NCI-H2227 treated with DMSO at 0.1 percent for 48 hours (cell line): ENCODE data around the gene PTP4A1.

Experiments used
- DNase-seq: peaks from one replicate; lab custom pipeline; 2025; lab: John Stamatoyannopoulos, UW

PTP4A1 gene

DNA sequence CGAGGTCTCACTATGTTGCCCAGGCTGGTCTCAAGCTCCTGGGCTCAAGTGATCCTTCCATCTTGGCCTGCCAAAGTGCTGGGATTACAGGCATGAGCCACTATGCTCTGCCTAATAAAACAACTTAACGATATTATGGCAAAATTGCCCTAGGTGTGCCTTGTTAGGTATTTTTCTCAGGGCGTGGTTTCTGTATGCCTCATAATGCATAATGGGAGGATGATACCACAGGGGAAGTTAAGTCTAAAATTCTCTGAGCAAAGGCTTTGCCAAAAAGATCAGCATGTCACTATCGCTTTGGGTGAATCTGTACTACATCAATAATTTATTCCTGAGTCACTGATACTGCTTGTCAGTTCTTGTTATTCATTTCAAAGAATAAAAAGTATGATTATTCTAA is 15.9 kb upstream of the PTP4A1 start:
- DNase-seq, result no peak

DNA sequence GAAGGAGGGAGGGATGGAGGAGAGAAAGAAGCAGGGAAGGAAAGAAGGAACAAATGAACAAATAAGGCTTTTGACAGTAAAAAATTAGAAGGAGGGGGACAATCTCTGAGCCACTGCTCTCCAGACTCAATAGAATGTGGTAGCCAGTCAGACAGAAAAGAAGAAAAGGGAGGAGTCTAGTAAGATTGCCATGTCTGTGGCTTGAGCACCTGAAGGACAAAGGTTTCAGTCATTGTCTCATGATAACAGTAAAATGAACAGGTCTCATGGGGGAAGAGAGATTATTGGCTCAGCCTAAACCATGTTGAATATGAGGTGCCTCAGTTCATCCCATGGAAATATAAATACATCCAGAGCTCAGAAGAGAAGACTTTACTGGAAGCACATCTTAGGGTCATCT is 14.0 kb upstream of the PTP4A1 start:
- no peak for DNase-seq

DNA sequence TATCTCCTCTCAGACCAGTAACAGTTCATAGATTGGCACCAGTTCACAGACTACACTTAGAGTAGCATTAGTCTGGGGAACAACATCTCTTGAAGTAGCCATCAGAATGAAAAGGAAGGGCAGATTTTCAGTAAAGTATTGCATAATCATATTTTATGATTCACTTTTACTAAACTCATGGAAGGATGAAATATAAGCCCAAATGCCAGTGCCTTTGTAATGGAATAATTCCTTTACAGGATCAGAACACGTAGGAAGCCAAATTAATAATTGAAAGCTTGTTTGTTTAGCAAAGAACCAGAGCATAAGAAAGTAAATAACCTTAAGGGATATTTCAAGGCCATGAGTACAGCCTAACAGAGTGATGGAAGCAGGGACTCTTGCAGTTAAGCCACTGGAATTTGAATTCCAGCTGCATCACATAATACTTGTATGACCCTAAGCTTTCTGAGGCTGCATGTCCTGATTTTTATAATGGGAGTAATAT is 11.4 kb upstream of the PTP4A1 start:
- DNase-seq, result no peak

DNA sequence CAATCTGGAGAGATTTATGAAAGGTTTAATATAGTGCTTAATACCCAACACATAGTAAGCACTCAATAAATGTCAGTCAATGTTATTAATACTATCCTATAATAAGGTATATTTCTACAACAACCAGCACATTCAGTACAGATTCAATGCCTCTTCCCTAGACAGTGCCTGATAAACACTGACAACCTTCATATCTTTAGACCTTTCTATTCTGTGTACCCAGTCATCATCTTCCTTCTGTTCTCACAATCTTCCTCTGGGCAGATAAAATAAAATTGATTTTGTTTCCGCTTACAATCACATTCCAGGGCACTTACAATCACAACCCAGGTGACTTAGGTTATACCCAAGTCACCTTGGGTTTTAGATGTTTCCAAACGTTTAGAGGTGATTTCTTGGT is 11.0 kb upstream of the PTP4A1 start:
- DNase-seq, result no peak

DNA sequence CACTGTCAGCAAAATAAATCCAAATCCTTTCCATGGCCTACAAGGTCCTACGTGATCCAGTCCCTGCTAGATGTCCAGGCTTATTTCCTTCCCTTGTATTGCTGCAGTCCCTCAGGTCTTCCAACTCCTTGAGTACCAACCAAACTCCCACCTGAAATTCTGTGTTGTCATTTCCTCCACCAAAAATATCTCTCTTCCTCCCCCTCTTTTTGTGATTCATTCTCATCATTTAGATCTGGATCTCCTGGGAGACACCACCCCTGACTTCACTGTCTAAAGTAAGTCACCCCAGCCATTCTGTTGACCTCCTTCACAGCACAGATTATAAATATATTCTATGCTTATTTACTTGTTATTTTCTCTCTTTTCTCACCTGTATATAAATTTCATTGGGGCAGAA is 9.0 kb upstream of the PTP4A1 start:
- DNase-seq, result no peak

DNA sequence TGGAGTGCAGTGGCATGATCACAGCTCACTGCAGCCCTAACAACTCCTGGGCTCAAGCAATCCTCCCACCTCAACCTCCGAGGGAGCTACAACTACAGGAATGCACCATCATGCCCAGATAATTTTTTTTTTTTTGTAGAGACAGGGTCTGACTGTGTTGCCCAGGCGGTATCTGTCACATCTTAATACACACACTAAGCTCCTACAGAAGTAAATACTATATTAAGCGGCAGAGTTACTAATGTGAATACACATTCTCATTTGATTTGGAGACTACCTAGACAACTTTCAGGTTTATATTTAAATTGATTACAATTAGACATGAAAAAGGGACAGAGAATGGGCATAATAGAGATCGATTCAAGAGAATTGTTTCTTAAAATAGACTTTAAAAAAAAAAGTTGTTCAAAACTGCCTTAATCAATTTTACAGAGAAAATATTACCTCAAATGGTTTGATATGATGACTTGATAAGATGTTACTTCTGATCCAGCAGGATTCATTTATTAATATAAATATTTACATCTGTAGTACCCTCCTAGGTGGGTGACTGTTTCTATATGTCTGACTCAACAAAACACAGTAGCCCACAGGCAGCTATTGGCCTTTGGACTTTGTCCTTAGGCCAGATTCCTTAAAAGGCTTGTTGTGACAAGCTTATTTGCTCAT is 7.1 kb upstream of the PTP4A1 start:
- DNase-seq, result no peak

DNA sequence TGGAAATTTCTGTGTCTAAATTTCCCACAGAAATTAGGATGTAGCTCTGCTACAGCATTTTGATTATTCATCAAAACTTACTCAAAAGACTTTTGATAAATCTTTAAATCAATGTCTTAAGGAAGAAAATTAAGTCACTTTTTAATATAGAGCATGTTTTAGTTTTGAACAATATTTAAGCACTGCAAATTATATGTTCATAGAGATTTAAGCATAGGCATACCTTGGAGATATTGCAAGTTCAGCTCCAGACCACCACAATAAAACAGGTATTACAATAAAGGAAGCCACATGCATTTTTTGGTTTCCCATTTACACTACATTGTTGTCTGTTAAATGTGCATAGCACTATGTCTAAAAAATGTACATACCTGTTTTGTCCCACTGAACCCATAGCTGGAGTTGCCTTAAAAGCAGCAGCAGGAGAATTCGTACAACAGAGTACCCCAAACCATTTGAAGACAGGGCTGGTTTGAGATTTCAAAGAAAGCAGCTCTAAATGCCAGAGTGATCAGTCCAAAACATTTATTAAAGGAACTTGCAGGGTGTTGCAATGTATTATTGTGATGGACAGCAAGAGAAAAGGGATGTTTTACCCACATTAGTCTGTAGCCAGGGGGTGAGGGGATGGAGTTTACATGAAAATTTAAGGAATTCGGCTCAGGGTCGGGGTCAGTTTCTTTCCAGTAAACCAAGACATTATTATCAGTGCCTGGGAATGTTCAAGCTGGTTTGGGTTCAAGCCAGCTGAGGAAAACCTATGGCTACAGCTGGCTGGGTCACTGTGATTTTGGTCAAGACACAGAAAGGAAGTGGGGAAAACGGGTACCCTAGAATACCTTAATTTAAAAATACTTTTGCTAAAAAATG is 6.3 kb upstream of the PTP4A1 start:
- no peak for DNase-seq

DNA sequence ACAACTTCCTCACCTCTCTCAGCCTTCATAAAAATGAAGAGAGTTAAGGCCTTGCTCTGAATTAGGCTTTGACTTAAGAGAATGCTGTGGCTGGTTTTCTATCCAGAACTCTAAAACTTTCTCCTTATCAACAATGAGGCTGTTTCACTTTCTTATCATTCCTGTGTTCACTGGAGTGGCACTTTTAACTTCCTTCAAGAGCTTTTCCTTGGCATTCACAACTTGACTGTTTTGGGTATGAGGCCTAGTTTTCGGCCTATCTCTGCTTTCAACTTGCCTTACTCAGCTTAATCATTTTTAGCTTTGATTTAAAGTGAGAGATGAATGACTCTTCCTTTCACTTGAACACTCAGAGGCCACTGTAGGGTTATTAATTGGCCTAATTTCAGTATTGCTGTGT is 4.3 kb upstream of the PTP4A1 start:
- DNase-seq, result no peak

DNA sequence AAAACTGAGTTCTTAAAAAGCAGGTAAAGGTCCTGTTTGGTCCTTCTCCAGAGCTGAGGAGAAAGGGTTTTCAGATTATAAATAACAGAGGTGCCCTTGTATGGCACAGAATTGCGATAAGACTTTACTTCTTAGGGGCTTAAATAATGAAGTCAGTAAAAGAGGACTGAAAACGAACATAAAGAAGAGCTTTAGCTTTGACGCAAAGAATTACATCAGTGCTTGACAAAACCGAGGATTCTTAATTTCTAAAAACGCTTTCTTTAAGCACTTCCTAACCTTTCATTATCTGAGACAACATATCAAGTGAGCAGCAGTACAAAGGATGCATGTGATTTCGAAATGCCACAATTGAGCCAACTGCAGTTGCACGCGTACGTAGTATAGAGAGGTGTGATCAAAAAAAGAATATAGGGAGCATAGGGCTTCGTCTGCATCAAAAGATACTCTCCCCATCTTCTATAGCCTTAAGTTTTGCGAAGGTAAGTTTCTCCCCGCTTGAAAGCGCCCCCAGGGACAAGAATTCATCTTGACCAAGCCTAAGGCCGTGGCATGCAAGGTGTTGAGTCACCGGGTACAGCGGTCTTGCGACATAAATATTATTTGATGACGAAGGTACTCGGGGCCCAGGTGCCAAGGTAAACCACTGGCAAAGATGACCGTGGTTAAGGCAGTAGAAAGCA is 778 bp upstream of the PTP4A1 start:
- peak; percentile 39 for DNase-seq

DNA sequence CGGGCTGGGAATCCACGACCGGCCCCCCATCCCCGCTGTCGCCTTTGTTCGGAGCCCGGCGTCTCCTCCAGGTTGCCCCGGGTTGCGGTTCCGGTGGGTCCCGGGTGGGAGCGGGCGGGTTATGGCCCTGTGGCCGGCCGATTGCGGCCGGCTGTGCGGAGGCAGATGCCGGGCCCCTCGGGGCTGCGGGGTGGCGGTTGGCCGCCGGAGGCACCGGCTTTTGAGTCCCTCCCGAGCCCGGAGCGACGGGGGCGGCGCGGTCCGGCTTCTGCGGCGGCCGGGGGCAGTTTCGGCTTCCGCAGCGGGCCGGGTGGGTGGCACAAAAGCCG is 431 bp downstream of the PTP4A1 start:
- DNase-seq, result no peak

DNA sequence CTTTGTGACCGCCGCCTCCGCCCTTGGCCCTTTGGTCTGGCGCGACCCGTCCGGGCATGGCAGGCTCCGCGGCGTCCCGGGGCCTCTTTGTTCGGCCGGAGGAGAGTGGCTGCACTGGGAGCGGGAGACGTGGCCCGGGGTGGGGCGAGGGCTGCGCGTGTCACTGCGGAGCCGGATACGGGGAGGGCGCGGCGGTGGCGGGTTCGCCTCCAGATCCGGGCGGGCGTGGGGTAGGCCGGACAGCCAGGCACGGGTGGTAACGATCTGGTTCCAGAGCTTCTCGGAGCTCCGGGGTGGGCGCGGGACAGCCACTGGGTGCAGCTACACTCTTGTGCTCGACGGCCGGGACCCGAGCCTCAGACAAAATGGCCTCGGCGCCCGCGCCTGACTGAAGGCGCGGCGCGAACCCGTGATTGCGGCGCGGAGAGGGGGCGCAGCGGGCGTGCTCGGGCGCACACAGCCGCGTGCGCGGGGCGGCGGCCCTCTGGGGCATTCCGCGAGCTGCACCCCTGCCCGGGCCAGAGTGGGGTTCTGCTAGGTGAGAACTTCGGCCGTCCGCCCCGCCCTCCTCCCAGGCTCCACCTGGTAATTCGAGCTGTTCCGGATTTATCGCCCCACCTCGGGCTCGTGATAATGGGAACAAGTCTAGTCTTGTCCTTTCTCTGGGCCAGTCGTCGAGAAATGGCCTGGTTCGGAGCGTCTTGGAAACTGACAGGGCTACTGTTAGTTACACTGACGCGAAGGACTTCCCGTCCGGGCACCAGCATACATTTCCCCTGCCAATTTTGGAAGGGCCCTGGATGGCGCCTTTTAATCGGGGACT is 1.0 kb downstream of the PTP4A1 start:
- peak; percentile 17 for DNase-seq

DNA sequence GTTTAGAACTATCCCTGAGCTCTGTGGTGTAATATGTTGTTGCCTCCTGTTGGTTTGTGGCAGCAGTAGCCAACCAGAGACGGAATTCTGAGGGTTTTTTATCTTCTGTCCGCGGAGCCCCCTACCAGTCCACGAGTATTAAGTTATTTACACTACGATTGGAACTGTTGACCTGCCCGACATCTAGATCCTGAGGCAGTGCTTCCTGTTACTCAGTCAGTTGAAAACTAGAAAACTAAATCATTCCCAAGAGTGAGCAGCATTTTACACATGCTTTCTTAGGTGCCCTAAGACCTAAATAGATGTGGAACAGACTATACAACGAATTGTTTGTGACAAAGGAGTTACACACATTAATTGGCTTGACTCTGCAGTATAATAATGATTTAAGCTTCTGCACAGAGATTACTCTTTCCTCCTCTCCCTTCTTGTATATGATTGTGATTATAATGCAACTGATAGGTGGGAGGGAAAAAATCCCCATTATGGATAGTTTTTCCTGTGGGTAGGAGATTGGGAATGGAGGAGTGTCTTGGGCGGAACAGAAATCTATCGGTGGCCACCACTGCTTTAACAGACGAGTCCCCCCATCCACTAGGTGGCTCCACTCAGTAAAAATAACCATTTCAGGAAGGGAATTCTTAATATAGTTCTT is 1.7 kb downstream of the PTP4A1 start:
- DNase-seq, result peak; percentile 17

DNA sequence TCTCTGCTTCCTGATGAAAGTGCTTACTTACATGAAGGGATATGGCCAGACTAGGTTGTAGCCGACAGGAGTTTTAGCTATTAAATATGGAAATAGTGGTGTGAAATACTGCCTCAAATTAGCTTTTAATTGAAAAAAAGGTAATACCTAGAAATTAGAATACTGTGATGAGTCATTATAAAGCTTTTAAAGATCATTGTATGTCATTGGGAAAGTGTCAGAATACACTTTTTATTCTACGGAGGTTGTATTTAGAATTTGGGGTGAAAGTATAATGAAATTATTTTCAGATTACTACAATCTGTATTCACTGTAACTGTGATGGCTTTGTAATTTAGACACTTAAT is 2.2 kb downstream of the PTP4A1 start:
- DNase-seq, result no peak

DNA sequence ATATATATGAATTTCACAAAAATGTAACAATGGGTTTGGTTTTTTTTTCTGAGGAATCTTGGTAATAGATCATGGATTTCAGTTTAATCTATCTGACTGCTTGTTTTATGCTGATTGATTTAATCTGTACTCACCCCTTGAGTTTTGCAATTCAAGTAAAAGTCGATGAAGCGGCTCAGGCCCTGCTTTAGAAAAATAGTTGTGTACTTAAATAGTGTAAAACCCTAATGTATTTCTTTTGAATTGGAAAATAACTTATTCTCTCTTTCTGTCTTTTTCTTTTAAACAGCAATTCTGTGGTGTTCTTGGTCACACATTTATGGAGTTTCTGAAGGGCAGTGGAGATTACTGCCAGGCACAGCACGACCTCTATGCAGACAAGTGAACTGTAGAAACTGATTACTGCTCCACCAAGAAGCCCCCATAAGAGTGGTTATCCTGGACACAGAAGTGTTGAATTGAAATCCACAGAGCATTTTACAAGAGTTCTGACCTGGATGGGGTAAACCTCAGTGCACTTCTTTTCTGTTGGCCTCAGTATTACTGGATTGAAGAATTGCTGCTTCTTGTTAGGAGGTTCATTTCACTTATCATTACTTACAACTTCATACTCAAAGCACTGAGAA is 4.0 kb downstream of the PTP4A1 start:
- no peak for DNase-seq

DNA sequence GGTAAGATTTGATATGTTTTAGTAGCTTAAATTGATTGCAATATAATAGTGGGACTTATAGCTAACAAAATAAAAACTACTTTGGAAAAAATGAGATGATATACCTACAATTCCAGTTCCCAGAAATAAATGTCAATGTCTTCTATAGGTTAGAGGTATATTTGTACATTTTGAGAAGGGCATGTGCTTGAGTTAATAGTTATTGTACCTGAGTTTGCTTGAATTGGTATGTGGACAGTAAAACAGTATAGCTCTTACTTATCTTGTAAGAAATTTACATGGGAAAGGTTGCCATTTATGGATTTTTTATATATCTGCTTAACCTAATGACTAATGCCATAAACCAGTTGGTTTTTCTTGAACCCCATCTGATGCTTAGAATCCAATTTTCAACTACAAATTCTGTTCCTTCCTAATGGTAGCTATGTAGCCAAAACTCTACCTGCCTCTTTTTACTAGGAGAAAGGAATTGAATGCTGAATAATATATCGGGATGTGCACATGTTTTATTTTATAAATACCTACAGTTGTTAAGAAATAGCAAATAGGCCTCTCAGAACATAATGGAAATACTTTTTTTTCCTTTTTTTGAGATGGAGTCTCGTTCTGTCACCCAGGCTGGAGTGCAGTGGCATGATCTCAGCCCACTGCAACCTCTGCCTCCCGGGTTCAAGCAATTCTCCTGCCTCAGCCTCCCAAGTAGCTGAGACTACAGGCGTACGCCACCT is 4.9 kb downstream of the PTP4A1 start:
- no peak for DNase-seq

DNA sequence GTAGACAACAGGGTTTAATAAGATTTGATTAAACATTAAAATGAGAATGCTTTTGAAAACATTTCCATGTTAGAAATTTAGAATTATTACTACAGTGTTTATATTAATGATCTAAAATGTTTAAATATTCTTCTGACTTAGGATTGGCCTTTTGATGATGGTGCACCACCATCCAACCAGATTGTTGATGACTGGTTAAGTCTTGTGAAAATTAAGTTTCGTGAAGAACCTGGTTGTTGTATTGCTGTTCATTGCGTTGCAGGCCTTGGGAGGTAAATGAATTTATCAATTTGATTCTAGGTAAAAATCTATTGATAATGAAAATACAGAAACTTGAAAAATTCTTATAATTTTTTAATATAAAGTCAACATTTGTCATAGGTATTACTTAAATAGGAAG is 6.5 kb downstream of the PTP4A1 start:
- DNase-seq, result no peak

DNA sequence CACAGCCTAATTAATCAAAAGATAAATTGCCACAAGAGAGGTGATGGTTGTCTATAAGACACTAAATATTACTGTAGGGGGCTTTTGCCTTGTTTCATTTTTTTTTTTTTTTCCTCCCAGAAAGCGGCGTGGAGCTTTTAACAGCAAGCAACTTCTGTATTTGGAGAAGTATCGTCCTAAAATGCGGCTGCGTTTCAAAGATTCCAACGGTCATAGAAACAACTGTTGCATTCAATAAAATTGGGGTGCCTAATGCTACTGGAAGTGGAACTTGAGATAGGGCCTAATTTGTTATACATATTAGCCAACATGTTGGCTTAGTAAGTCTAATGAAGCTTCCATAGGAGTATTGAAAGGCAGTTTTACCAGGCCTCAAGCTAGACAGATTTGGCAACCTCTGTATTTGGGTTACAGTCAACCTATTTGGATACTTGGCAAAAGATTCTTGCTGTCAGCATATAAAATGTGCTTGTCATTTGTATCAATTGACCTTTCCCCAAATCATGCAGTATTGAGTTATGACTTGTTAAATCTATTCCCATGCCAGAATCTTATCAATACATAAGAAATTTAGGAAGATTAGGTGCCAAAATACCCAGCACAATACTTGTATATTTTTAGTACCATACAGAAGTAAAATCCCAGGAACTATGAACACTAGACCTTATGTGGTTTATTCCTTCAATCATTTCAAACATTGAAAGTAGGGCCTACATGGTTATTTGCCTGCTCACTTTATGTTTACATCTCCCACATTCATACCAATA is 7.8 kb downstream of the PTP4A1 start:
- DNase-seq, result no peak

DNA sequence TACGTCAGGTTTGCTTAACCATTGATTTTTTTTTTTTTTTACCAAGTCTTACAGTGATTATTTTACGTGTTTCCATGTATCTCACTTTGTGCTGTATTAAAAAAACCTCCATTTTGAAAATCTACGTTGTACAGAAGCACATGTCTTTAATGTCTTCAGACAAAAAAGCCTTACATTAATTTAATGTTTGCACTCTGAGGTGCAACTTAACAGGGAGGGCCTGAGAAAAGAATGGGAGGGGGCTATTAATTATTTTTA is 8.4 kb downstream of the PTP4A1 start:
- DNase-seq, result no peak

DNA sequence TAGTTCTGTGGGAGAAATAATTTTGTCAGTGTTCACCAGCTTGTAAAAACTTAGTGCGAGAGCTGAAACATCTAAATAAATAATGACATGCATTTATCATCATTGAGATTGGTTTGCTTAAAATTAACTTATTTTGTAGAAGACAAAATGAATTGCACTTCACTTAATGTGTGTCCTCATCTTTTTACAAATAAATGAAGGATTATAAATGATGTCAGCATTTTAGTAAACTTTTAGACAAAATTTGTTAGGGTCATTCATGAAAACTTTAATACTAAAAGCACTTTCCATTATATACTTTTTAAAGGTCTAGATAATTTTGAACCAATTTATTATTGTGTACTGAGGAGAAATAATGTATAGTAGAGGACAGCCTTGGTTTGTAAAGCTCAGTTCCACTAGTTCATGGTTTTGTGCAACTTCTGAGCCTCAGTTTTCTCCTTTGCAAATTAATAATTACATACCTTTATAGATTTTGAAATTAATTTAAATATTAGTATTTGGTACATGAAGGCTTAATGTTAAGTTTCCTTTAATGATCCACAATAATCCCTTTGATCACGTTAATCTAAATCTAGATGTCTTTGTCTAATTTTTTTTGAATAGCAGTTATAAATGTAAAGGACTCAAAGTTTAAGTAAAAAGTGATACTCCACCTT is 9.2 kb downstream of the PTP4A1 start:
- DNase-seq, result no peak
